ENCODE data around the gene PPP2R2C. TPM values are rescaled to one million over a fixed set of nuclear protein-coding genes. Genes with fewer than 3 reads are reported as not detected.

The PPP2R2C gene
- polyA plus RNA-seq, 1 experiment, result 0.06 TPM

DNA sequence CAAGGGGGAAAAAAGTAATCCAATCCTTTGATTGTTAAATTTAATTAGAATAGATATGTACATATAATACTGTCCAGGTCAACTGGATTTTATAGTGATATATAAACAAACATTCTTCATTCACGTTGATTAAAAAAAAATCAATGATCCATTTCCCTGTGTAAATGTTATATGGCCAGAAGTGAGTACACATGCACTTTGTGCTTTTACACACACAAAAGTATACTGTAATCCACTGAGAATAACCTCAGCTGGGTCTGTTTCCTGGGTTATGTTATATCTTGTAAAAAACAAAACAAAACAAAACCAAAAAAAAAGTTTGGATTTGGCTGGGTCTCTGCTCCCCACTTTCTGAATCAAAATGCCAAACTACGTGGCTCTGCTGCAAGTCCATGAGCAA is 151.1 kb downstream of the PPP2R2C start:
- no peak for DNase-seq (ENCODE audit: low read depth)
- CTCF ChIA-PET, result interaction anchor here (2.3 to 3.0 kb wide), 3 partner anchors 11 to 57 kb away, joined by 7 to 15 read pairs (median 9); no protein-coding TSS in a partner anchor
- Histone ChIP-seq H3K36me3 (ENCODE audit: control insufficient read depth, insufficient read depth, low read length) (no peaks in the 10 kb centered on the region), H3K4me3 (ENCODE audit: low read depth, low read length) (no peak overlapping the region), H3K27me3 (ENCODE audit: control insufficient read depth, insufficient read depth, low read length) (peaks cover 5% of the 10 kb centered on the region)
- POLR2A ChIA-PET, result no interaction called here
- TF ChIP-seq, protein P1, sequence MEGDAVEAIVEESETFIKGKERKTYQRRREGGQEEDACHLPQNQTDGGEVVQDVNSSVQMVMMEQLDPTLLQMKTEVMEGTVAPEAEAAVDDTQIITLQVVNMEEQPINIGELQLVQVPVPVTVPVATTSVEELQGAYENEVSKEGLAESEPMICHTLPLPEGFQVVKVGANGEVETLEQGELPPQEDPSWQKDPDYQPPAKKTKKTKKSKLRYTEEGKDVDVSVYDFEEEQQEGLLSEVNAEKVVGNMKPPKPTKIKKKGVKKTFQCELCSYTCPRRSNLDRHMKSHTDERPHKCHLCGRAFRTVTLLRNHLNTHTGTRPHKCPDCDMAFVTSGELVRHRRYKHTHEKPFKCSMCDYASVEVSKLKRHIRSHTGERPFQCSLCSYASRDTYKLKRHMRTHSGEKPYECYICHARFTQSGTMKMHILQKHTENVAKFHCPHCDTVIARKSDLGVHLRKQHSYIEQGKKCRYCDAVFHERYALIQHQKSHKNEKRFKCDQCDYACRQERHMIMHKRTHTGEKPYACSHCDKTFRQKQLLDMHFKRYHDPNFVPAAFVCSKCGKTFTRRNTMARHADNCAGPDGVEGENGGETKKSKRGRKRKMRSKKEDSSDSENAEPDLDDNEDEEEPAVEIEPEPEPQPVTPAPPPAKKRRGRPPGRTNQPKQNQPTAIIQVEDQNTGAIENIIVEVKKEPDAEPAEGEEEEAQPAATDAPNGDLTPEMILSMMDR (IDR thresholded peaks at IDR 0.05; ENCODE audit: insufficient read depth, low read depth, low read length), result no peak

DNA sequence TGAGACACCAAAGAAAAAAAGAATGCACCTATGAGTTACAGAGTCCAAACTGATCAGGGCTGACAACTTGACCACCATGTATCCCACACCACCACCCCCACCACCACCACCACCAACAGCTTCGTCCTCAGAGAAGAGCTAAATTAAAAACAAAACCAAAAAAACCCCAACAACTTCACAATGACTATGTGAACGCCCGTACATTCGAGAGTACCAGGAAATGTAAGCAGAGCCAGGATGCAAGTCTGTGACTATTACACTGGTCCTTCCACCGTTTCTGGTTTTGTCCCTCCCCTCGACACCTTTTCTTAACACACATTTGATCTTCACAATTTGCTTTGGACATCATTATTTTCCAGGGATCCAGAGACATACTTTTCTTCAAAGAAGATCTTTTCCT is 151.8 kb downstream of the PPP2R2C start:
- no peaks in the 10 kb centered on the region for H3K36me3 ChIP-seq (ENCODE audit: control insufficient read depth, insufficient read depth, low read length)
- H3K4me3 ChIP-seq (ENCODE audit: low read depth, low read length), result no peak overlapping the region
- ChIA-PET CTCF (interaction anchor here (0.9 to 2.3 kb wide), 5 partner anchors 11 to 70 kb away, joined by 3 to 10 read pairs (median 7); partner anchors contain the start of gene WFS1), POLR2A (no interaction called here)
- peaks cover 5% of the 10 kb centered on the region for H3K27me3 ChIP-seq (ENCODE audit: control insufficient read depth, insufficient read depth, low read length)
- no peak for DNase-seq (ENCODE audit: low read depth)
- TF ChIP-seq, protein P1 (IDR thresholded peaks at IDR 0.05; ENCODE audit: insufficient read depth, low read depth, low read length), result no peak

DNA sequence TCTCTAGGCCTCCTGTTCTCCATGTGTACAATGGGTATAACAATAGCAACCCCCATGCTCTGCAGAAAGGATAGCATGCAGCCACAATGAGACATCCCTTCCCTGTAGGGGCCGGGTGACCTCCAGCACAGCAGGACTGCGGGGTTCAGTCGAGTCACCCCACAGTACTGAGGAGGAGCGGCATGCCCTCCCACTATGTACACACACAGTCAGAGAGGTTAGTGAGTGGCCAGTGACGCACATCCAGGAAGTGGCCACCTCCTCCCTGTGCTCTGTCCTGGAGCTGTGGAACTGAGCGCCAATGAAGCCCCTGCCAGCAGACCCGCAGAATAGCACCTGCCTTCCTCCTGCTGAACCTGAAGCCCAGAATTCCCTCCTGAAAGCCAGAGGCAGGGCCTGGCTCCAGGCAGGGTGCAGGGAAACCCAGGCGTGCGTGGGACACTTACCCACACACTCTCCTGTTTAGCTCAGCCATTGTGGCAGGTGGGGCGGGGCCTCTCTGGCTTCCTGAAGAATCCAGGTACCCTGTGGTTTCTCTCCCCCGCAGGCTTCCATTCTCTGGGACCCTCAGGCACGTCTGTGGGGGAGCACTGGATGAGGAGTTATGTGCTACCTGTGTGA is 152.8 kb downstream of the PPP2R2C start:
- ChIA-PET POLR2A (no interaction called here), CTCF (interaction anchor here (0.9 to 2.3 kb wide), 5 partner anchors 12 to 69 kb away, joined by 3 to 10 read pairs (median 7); partner anchors contain the start of gene WFS1)
- H3K36me3 ChIP-seq (ENCODE audit: control insufficient read depth, insufficient read depth, low read length), result no peaks in the 10 kb centered on the region
- DNase-seq (ENCODE audit: low read depth), result no peak
- H3K4me3 ChIP-seq (ENCODE audit: low read depth, low read length), result no peak overlapping the region
- peaks cover 4% of the 10 kb centered on the region for H3K27me3 ChIP-seq (ENCODE audit: control insufficient read depth, insufficient read depth, low read length)
- TF ChIP-seq, protein P1 (IDR thresholded peaks at IDR 0.05; ENCODE audit: insufficient read depth, low read depth, low read length), result no peak

DNA sequence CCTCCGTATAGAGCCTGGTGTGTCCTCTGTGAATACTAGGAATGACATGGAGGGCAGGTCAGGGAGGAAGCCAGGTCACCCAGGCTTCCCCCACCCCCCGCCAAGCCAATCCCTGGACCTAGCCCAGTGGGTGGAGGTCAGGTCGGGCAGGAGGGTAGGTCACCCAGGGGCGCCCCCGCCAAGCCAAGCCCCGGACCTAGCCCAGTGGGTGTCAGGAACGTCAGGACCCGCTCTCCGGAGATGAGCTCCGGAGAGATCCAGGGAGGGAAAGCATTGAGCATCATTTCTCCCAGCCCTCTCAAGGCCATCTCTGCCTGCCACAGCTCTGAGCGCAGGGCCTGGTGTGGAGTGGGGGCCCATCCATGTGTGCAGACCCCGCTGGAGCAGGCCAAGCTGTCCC is 154.2 kb downstream of the PPP2R2C start:
- TF ChIP-seq, protein P1 (IDR thresholded peaks at IDR 0.05; ENCODE audit: insufficient read depth, low read depth, low read length), result no peak
- CTCF ChIA-PET, result no interaction called here
- Histone ChIP-seq H3K36me3 (ENCODE audit: control insufficient read depth, insufficient read depth, low read length) (no peaks in the 10 kb centered on the region), H3K27me3 (ENCODE audit: control insufficient read depth, insufficient read depth, low read length) (peaks cover 4% of the 10 kb centered on the region), H3K4me3 (ENCODE audit: low read depth, low read length) (no peak overlapping the region)
- POLR2A ChIA-PET, result no interaction called here
- no peak for DNase-seq (ENCODE audit: low read depth)

DNA sequence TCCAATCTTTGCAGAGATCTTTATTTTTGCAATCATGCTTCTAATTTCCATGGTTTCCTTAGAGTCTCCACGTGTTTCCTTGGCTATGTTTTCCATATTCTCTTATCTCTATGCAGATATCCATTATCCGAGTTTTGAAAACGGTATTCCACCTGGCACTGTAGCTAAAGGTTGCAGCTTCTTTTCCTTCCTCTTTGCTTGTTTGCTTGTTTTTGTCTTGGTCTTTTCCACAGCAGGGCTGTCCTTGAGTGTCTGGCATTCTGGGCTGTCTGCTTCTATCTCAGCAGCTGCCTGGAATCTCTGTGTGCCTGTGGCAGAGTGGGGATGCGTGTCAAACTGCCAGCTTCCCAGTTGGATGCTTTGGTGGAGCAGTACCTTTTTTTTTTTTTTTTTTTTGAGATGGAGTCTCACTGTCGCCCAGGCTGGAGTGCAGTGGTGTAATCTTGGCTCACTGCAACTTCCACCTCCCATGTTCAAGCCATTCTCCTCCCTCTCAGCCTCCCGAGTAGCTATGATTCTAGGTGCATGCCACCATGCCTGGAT is 155.9 kb downstream of the PPP2R2C start:
- Histone ChIP-seq H3K27me3 (ENCODE audit: control insufficient read depth, insufficient read depth, low read length) (peaks cover 2% of the 10 kb centered on the region), H3K36me3 (ENCODE audit: control insufficient read depth, insufficient read depth, low read length) (no peaks in the 10 kb centered on the region), H3K4me3 (ENCODE audit: low read depth, low read length) (no peak overlapping the region)
- CTCF ChIA-PET, result interaction anchor here (0.8 to 2.2 kb wide), 3 partner anchors 10 to 66 kb away, joined by 3 to 7 read pairs (median 3); no protein-coding TSS in a partner anchor
- DNase-seq (ENCODE audit: low read depth), result no peak
- POLR2A ChIA-PET, result no interaction called here
- TF ChIP-seq, protein P1 (IDR thresholded peaks at IDR 0.05; ENCODE audit: insufficient read depth, low read depth, low read length), result no peak
